Upper lobe of left lung (tissue), 4 donors: ENCODE data around the gene MCM6.

ENCODE experiments used
- CTCF ChIP-seq, 6 experiments: fragments of 450-650 bp in 4 of 6; fragments of 200-600 bp in 2 of 6; sonication (generic) in 2 of 6; IDR thresholded peaks; one replicate each; pipeline ENCODE4 v1.5.1; 2016 to 2019; ENCODE audit warnings: antibody characterized with exemption in 6 of 6
- POLR2A ChIP-seq, 4 donors: fragments of 450-650 bp; IDR thresholded peaks; one replicate each; pipeline ENCODE4 v1.5.1; 2016 to 2017; ENCODE audit warnings: antibody characterized with exemption in 4 of 4, mild to moderate bottlenecking in 2 of 4

GRCh38 chr2:135802350-135802749 is 73.9 kb downstream of the MCM6 start:
- no peak for TF ChIP-seq POLR2A (IDR thresholded peaks at IDR 0.05)
- no peak for TF ChIP-seq CTCF (IDR thresholded peaks at IDR 0.05)
